RWPE2 (cell line): ENCODE measurements around the gene NR1D1.

Source experiments
- ATAC-seq: fragments of 200-7000 bp; cut with Tn5 transposase; 3 replicates; pipeline ENCODE4 v1.9.1; 2021; ENCODE audit warnings: low read depth
- DNase-seq: peaks from one replicate; pipeline ENCODE4 v3.0.0-alpha.2; 2020; ENCODE audit warnings: low spot score
- H3K27ac ChIP-seq: fragments of 450-650 bp; 2 replicates; pipeline ENCODE4 v1.5.1; 2017; ENCODE audit warnings: mild to moderate bottlenecking; ENCODE audit not compliant: poor library complexity, severe bottlenecking
- H3K27me3 ChIP-seq: fragments of 250-450 bp; sonication (Bioruptor Pico); 2 replicates; pipeline ENCODE4 v1.5.1; 2021; ENCODE audit warnings: mild to moderate bottlenecking, moderate library complexity; ENCODE audit not compliant: insufficient read depth, poor library complexity, severe bottlenecking
- H3K36me3 ChIP-seq: fragments of 250-450 bp; sonication (Bioruptor Pico); 2 replicates; pipeline ENCODE4 v1.5.1; 2020; ENCODE audit warnings: low read depth, mild to moderate bottlenecking, moderate library complexity
- H3K4me1 ChIP-seq: fragments of 250-450 bp; sonication (Bioruptor Pico); 2 replicates; pipeline ENCODE4 v1.5.1; 2021; ENCODE audit warnings: mild to moderate bottlenecking, moderate library complexity; ENCODE audit not compliant: insufficient read depth, poor library complexity, severe bottlenecking
- H3K4me3 ChIP-seq: fragments of 250-450 bp; sonication (Bioruptor Pico); 2 replicates; pipeline ENCODE4 v1.5.1; 2021; ENCODE audit warnings: mild to moderate bottlenecking, moderate library complexity; ENCODE audit not compliant: severe bottlenecking
- H3K9me3 ChIP-seq: fragments of 250-450 bp; sonication (Bioruptor Pico); 2 replicates; pipeline ENCODE4 v1.5.1; 2021; ENCODE audit warnings: mild to moderate bottlenecking, moderate library complexity; ENCODE audit not compliant: severe bottlenecking
- TF ChIP-seq, protein P1 (sequence below): fragments of 450-650 bp; IDR thresholded peaks from one replicate; pipeline ENCODE4 v1.5.1; 2017; ENCODE audit warnings: mild to moderate bottlenecking, moderate library complexity; ENCODE audit not compliant: poor library complexity, severe bottlenecking

Gene NR1D1

DNA sequence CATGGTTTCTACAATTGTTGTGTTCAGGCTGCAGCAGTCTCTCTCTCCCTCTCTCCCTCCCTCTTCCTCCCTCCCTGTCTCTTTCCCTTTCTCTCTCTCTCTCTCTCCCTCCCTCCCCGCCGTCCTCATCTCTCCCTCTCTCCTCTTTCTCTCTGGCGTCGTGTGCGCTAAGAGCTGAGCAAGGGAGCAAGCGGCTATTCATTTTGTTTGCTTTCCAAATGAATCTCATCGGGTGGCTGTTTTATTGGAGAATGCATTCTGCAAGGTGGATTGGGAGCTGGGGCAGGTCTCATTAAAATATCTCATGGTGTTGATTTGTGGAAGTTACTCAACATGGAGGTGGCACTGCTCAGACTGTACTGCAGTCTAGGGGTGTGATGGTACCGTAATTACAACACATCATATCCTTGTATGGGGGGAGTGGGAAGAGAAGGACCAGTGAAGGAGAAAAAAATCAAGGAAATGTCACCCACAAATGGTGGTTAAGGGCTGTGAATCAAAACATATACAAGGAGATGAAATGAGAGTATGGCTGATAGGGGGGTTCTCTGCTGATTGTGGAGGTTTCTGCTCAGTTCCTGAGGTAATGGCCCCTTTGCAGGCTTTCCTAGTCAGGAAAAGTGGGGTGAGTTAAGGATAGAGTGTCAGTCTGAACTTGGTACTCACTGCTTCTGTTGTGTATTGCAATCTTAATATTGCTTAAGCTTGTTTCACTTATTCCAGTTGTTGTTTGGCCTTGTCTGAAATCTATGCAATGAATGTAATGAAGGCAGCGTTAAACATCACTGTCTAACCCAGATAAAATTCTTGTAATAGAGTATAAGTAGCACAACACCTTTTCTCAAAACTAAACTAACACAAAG lies 24.1 kb upstream of the NR1D1 start:
- Histone ChIP-seq H3K4me3 (peak overlapping the region; percentile 91), H3K27me3 (no peaks in the 10 kb centered on the region), H3K4me1 (peaks cover 6% of the 10 kb centered on the region), H3K9me3 (no peaks in the 10 kb centered on the region), H3K27ac (peak overlapping the region; percentile 84), H3K36me3 (peaks cover 63% of the 10 kb centered on the region)
- DNase-seq (no peak), ATAC-seq (no peak)
- TF ChIP-seq, protein P1, sequence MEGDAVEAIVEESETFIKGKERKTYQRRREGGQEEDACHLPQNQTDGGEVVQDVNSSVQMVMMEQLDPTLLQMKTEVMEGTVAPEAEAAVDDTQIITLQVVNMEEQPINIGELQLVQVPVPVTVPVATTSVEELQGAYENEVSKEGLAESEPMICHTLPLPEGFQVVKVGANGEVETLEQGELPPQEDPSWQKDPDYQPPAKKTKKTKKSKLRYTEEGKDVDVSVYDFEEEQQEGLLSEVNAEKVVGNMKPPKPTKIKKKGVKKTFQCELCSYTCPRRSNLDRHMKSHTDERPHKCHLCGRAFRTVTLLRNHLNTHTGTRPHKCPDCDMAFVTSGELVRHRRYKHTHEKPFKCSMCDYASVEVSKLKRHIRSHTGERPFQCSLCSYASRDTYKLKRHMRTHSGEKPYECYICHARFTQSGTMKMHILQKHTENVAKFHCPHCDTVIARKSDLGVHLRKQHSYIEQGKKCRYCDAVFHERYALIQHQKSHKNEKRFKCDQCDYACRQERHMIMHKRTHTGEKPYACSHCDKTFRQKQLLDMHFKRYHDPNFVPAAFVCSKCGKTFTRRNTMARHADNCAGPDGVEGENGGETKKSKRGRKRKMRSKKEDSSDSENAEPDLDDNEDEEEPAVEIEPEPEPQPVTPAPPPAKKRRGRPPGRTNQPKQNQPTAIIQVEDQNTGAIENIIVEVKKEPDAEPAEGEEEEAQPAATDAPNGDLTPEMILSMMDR, result no peak

DNA sequence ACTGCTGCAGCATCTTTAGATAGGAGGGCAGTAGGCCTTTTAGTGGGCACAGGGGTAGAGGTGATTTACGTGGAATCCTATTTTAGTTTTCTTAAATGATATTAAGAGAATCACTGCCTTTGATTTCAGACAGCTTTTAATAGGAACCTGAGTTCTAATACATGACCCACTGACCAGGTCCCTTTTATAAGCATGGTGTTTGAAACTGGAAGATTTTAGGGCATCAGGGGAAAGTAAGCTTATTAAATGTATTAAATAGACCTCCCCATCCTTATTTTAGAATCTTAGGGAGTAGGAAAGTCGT lies 23.4 kb upstream of the NR1D1 start:
- peak overlapping the region; percentile 84 for H3K27ac ChIP-seq
- ATAC-seq, result no peak
- no peak for DNase-seq
- H3K36me3 ChIP-seq, result peaks cover 56% of the 10 kb centered on the region
- no peaks in the 10 kb centered on the region for H3K9me3 ChIP-seq
- no peaks in the 10 kb centered on the region for H3K27me3 ChIP-seq
- peak overlapping the region; percentile 91 for H3K4me3 ChIP-seq
- TF ChIP-seq, protein P1, result no peak
- H3K4me1 ChIP-seq, result peaks cover 6% of the 10 kb centered on the region

DNA sequence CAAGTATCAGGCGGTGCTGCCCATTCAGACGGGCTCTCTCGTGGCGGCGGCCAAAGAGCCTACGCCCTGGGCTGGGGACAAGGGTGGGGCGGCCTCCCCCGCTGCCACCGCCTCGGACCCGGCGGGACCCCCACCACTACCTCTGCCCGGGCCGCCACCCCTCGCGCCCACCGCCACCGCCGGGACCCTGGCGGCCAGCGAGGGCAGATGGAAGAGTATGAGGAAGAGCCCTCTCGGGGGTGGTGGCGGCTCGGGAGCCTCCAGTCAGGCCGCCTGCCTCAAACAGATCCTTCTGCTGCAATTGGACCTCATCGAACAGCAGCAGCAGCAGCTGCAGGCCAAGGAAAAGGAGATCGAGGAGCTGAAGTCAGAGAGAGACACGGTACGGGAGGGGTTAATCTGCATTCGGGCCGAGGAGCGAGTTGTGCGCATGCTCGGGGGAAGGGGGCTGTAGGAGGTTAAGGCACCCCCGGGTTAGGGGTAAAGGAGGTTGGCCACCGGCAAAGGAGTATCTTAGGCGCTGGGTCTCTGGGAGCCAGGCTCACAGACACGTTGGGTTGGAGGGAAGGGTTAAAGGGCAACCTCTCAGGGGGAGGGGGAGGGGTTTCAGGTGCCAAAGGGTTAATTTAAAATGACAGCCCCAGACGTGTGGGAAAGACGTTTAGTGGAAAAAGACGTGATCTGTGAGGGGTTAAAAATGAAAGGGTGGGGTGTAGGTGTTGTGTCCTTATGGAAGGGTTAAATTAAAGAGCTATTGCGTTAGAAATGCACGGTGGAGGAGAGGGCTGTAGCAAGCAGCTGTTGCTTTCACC lies 22.8 kb upstream of the NR1D1 start:
- H3K36me3 ChIP-seq, result peaks cover 51% of the 10 kb centered on the region
- peak overlapping the region; percentile 84 for H3K27ac ChIP-seq
- no peaks in the 10 kb centered on the region for H3K27me3 ChIP-seq
- DNase-seq (no peak), ATAC-seq (peak; percentile 10)
- TF ChIP-seq, protein P1, result no peak
- H3K9me3 ChIP-seq, result no peaks in the 10 kb centered on the region
- peak overlapping the region; percentile 91 for H3K4me3 ChIP-seq
- peaks cover 6% of the 10 kb centered on the region for H3K4me1 ChIP-seq

DNA sequence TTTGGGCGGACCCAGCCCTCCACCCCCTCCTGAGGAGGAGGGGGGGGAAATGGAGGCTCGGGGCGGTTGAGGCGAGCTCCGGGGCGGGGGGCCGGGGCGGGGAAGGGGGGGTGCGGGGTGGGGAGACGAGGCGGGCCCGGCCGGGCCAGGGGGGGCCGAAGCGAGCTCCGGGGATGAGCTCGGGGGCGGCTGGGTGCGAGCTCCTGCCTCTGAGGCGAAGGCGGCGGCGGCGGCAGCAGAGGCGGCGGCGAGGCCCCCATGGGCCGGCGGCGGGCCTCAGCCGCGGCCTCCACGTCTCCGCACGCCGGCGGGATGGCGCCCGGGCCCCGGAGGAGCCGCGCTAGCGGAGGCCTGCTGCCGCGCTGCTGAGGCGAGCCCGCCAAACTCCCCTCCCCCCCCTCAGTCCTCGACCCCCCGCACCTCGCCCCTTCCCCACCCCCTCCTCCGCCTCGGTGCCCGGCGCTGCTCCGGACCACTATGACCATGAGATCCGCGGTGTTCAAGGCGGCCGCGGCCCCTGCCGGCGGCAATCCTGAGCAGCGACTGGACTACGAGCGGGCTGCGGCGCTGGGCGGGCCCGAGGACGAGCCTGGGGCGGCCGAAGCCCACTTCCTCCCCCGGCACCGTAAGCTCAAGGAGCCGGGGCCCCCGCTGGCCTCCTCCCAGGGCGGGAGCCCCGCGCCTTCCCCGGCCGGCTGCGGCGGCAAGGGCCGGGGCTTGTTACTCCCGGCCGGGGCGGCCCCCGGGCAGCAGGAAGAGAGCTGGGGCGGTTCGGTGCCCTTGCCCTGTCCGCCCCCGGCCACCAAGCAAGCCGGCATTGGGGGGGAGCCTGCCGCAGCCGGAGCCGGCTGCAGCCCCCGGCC lies 22.0 kb upstream of the NR1D1 start:
- Histone ChIP-seq H3K4me1 (peaks cover 6% of the 10 kb centered on the region), H3K4me3 (peak overlapping the region; percentile 91), H3K36me3 (peaks cover 43% of the 10 kb centered on the region), H3K27ac (peak overlapping the region; percentile 84), H3K27me3 (no peaks in the 10 kb centered on the region), H3K9me3 (no peaks in the 10 kb centered on the region)
- TF ChIP-seq, protein P1, result no peak
- no peak for DNase-seq
- ATAC-seq, result peak; percentile 43
